ENCODE measurements around the gene HTT-AS. TPM values are rescaled to one million over a fixed set of nuclear protein-coding genes. Genes with fewer than 3 reads are reported as not detected.
A peak's percentile ranks its signal among the peaks of the same experiment; 100 is the strongest.

The HTT-AS gene
- total and polyA plus RNA-seq, 2 of the 13 experiments (the other 11 are each of a cell fraction or from before 2014, with no cell fraction given) = not detected

- TF ChIP-seq MIER3 (CRISPR knock-in tag; IDR thresholded peaks at IDR 0.05; ENCODE audit: borderline replicate concordance) (no peak), NCOA2 (CRISPR knock-in tag; IDR thresholded peaks at IDR 0.05) (peak; percentile 62), THAP7 (CRISPR knock-in tag; IDR thresholded peaks at IDR 0.05) (no peak), ZBED4 (CRISPR knock-in tag; IDR thresholded peaks at IDR 0.05; ENCODE audit: borderline replicate concordance) (0 out of 2 replicates have a peak, but pooled peaks have one; percentile 24), NR3C1 (CRISPR knock-in tag; IDR thresholded peaks at IDR 0.05) (no peak), HNF1B (CRISPR knock-in tag; IDR thresholded peaks at IDR 0.05) (no peak), FOXO4 (CRISPR knock-in tag; conservative IDR thresholded peaks at IDR 0.05) (no peak), CREB1 (IDR thresholded peaks at IDR 0.05) (no peak), CREB1 (CRISPR knock-in tag; IDR thresholded peaks at IDR 0.05) (no peak), ZNF639 (CRISPR knock-in tag; conservative IDR thresholded peaks at IDR 0.05) (no peak; the same call in 1 of the 2 replicates), ZNF136 (CRISPR knock-in tag; IDR thresholded peaks at IDR 0.05; ENCODE audit: low read depth) (no peak), TRIM24 (CRISPR knock-in tag; IDR thresholded peaks at IDR 0.05) (no peak), KAT7 (CRISPR knock-in tag; IDR thresholded peaks at IDR 0.05; ENCODE audit: borderline replicate concordance) (peak; percentile 60; the same call in 1 of the 2 replicates), CBX2 (IDR thresholded peaks at IDR 0.05; ENCODE audit: low read depth, low read length) (no peak), CBX2 (CRISPR knock-in tag; IDR thresholded peaks at IDR 0.05; ENCODE audit: low read depth) (no peak), TMF1 (CRISPR knock-in tag; IDR thresholded peaks at IDR 0.05; ENCODE audit: low read depth) (no peak), FOXO1 (CRISPR knock-in tag; IDR thresholded peaks at IDR 0.05) (peak; percentile 50; the same call in 1 of the 2 replicates), ZNF446 (CRISPR knock-in tag; IDR thresholded peaks at IDR 0.05) (no peak), ZNF232 (CRISPR knock-in tag; IDR thresholded peaks at IDR 0.05; ENCODE audit: borderline replicate concordance) (peak; percentile 65), PTBP1 (IDR thresholded peaks at IDR 0.05; ENCODE audit: low read depth, low read length, poor library complexity, severe bottlenecking) (no peak), CENPX (CRISPR knock-in tag; IDR thresholded peaks at IDR 0.05) (no peak)
Measured at GRCh38 chr4:3073158-3074077, 920 bp downstream of the HTT-AS start (continued).
